Rectal smooth muscle tissue (tissue), 1 donor: Measurements from ENCODE around the gene NIFK.

ENCODE experiments used
- H3K27ac ChIP-seq: one replicate; pipeline ENCODE4 v1.7.0; 2013; ENCODE audit warnings: low read depth, low read length, inconsistent platforms
- H3K27me3 ChIP-seq: one replicate; pipeline ENCODE4 v1.7.0; 2013; ENCODE audit warnings: low read length; ENCODE audit not compliant: control insufficient read depth, insufficient read depth
- H3K36me3 ChIP-seq: one replicate; pipeline ENCODE4 v1.7.0; 2013; ENCODE audit warnings: low read length; ENCODE audit not compliant: control insufficient read depth, insufficient read depth
- H3K4me1 ChIP-seq: one replicate; pipeline ENCODE4 v1.7.0; 2013; ENCODE audit warnings: low read length; ENCODE audit not compliant: control insufficient read depth, insufficient read depth
- H3K4me3 ChIP-seq: one replicate; pipeline ENCODE4 v1.7.0; 2013; ENCODE audit warnings: low read length
- H3K9ac ChIP-seq: one replicate; pipeline ENCODE4 v1.7.0; 2013; ENCODE audit warnings: low read length

The NIFK gene

DNA sequence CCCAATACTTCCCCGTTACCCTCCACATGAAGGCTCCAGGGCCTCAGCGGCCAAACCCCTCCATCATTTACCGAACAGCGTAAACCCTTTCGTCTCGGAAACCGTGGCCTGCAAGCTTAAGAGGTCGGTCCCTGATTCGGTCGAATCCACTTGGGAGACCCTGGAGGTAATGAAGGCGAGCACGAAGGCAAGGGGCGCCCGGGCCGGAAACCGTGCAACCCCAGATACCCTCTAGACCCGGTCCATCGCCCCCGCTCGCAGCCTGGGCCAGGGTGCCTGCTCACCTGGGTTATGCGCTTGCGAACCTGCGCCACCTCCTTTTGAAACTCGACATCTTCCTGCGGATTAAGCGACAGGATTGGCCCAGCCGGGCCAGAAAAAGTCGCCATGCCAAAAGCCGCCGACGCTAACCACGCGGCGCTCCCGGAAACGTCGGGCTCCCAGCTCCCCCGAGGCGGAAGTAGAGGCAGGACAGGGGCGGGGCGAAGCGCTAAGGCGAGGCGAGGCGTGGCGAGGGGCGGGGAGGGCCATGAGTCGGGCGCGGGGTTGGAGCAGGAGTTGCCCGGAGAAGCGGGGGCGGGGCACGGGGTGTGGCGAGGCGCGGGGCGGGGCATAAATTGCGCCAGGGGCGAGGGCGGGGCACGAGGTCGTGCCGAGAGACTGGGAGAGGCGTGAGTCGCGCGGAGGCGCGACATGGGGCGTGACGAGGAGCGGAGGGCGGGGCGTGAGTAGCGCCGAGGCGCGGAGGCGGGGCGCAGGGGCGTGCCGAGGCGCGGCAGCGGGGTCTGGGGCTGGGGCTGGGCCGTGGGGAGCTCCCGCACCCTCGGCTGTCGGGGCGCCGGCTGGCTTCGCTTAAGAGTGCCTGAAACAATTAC is at the start of gene NIFK:
NIFK (minus strand) TSS at position 414 of the 875 bp plus-strand sequence; CDS start at position 389, 25 bp downstream.
- Histone ChIP-seq H3K27ac (peak within 1 kb of the TSS; percentile 52), H3K4me3 (peak within 1 kb of the TSS; percentile 80), H3K36me3 (peaks cover 5% of the 10 kb centered on the region), H3K27me3 (no peaks in the 10 kb centered on the region), H3K9ac (peak within 1 kb of the TSS; percentile 76), H3K4me1 (peaks cover 6% of the 10 kb centered on the region)

DNA sequence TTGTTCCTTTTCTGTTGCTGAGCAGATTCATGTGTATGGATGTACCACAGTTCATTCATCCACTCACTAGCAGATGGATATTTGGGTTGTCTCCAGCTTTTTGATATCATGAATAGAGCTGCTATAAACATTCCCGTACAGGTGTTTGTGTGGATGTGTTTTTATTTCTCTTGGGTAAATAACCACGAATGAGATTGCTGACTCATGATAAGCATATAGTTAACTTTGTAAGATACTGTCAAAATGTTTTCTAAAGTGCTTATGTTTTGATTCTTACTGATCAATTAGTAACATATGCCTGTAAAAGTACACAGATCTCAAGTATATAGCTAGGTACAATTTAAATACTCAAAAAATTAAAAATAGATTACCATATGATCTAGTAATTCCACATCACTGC is 46.5 kb upstream of the NIFK start:
- Histone ChIP-seq H3K36me3 (no peaks in the 10 kb centered on the region), H3K4me1 (no peaks in the 10 kb centered on the region), H3K4me3 (no peak overlapping the region), H3K27me3 (no peaks in the 10 kb centered on the region), H3K9ac (no peak overlapping the region), H3K27ac (no peak overlapping the region)

DNA sequence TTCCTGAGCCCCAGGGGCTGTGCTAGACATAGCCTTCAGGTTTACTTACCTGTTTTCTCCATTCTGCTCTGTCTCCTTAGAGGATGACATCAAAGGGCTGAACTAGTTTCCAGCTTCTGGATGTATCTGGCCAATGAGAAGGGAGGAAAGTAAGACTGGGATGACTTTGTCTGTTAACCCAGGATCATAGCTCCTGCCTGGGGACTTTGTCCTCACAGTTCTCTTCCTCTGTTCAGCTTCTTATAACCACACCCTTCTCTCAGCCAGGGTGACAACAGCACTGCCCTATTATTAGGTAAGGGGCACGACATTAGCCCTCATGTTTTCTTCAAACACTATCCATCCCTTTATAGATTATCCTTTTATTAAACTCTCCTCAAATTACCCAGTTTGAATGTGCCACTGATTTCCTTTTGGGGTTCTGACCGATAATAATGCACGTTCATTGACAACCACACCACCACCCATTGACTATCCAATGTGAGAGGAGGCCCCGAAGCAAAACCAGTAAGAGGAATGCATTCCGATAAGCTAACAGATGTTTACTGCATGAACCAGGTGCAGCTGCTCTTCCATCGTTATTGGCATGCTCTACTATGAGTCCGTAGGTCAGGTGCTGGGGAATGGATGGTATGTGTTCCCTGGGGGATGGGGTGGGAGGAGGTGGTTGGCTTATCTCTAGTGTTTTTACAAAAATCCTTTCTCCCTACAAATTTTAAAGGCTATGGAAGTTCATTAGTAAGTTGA is 42.2 kb upstream of the NIFK start:
- H3K4me1 ChIP-seq, result no peaks in the 10 kb centered on the region
- no peaks in the 10 kb centered on the region for H3K27me3 ChIP-seq
- H3K27ac ChIP-seq, result no peak overlapping the region
- H3K9ac ChIP-seq, result no peak overlapping the region
- H3K36me3 ChIP-seq, result no peaks in the 10 kb centered on the region
- no peak overlapping the region for H3K4me3 ChIP-seq

DNA sequence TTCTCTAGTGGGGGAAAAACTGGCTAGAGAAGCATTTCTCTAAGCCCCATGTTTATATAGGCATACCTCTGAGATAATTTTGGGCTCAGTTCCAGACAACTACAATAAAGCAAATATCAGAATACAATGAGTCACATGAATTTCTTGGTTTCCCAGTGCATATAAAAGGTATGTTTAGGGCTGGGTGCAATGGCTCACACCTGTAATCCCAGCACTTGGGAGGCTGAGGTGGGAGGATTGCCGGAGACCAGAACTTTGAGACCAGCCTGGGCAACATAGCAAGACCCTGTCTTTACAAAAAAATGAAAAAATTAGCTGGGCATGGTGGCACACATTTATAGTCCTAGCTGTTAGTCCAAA is 41.0 kb upstream of the NIFK start:
- Histone ChIP-seq H3K27me3 (no peaks in the 10 kb centered on the region), H3K27ac (no peak overlapping the region), H3K4me3 (no peak overlapping the region), H3K9ac (no peak overlapping the region), H3K36me3 (no peaks in the 10 kb centered on the region), H3K4me1 (no peaks in the 10 kb centered on the region)

DNA sequence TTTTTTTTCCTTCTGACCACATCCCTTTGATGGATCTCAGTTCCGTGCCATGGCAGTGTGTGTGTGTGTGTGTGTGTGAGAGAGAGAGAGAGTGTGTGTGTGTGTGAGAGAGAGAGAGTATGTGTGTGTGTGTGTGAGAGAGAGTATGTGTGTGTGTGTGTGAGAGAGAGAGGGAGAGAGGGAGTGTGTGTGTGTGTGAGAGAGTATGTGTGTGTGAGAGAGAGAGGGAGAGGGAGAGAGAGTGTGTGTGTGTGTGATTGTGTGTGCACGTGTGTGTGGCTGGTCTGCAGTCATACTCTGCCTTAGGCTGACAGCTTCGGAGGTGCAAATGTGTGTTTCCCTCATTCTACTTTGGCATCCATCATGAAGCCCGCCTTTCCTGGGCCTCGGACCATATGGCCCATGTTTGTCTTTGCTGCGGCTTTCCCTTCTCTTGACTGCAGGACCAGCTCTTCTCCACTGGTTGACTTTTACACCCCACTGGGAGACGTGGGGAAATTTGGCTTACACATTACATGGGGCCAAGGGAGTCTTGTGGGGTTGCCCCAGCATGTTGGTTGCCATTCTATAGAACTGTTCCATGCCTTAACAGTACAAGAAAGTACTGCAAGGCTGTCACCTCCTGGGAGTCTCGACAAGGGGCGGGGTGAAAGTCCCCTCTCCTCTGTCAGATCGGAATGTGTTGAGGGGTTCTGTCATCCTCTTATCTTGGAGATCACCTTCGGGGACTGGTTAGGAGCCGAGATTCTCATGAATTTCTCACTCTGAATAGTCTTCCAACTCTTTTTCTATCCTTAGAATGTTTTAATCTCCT is 40.4 kb upstream of the NIFK start:
- Histone ChIP-seq H3K36me3 (no peaks in the 10 kb centered on the region), H3K4me3 (no peak overlapping the region), H3K4me1 (no peaks in the 10 kb centered on the region)

DNA sequence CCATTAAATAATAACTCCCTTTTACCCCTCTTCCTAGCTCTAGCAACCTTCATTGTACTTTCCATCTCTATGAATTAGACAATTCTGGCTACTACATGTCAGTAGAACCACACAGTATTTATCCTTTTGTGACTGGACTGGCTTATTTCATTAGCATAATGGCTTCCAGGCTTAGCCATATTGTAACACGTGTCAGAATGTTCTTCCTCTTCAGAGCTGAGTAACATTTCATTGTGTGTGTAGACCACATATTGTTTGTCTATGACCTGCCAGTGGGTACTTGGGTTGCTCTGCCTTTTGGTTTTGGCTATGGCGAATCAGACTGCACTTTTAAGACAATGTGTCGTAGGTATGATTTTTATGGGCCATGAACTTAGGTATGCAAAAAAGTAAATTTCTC is 39.7 kb upstream of the NIFK start:
- Histone ChIP-seq H3K36me3 (no peaks in the 10 kb centered on the region), H3K4me3 (no peak overlapping the region), H3K9ac (no peak overlapping the region), H3K4me1 (no peaks in the 10 kb centered on the region), H3K27ac (no peak overlapping the region), H3K27me3 (no peaks in the 10 kb centered on the region)

More for the DNA sequence above, 40.4 kb upstream of the NIFK start:
- Histone ChIP-seq H3K9ac (no peak overlapping the region), H3K27ac (no peak overlapping the region), H3K27me3 (no peaks in the 10 kb centered on the region)

DNA sequence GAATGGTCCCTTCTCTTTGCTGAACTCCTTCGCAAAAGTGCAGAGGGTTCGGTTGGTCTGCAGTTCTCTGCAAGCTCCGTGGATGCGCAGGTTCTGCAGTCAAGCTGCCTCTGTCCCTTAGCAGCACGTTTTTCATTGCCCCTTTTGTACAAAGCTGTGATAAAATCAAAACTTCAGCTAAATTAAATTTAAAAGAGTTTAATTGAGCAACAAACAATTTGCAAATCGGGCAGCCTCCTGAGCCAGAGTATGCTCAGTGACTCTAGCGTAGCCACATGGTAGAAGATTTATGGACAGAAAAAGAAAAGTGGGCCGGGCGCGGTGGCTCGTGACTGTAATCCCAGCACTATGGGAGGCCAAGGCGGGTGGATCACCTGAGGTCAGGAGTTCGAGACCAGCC is 37.6 kb upstream of the NIFK start:
- H3K36me3 ChIP-seq, result no peaks in the 10 kb centered on the region
- no peaks in the 10 kb centered on the region for H3K4me1 ChIP-seq
- H3K9ac ChIP-seq, result no peak overlapping the region
- H3K27ac ChIP-seq, result no peak overlapping the region
- no peak overlapping the region for H3K4me3 ChIP-seq
- no peaks in the 10 kb centered on the region for H3K27me3 ChIP-seq

DNA sequence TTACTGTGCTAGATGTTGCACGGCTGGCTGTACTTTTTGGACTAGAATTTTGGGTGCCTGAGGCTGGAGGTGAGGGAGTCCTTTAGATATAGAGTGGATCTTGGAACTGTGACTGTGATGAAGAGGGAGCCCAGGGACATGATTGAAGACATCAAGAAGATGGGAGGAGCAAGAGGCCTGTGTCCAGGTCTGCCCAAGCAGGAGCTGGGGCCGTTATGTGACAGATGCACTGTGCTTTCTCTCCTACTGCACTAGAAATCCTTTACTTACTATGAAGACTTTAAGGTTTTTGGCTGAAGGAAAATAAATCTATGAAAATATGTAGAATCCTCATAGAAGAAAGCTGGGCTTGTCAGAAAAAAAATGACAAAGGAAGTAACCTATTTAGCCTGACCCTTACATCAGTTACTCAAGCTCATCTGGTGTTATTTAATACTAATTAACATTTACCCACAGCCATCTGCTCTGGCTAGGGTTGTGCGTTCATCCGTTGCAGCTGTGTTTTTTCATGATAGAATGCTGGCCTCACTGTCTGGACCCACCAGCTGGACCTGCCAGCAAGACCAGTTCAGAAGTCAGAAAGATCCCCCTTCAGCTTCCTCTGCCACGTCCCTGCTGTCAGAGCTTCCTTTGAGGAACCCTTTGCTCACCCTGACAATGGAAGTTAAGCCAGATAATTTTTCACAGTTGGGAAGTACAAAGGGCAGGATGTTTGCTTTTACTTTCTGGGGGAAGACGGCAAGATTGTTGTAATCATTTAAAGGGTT is 35.5 kb upstream of the NIFK start:
- Histone ChIP-seq H3K9ac (no peak overlapping the region), H3K4me3 (no peak overlapping the region), H3K4me1 (no peaks in the 10 kb centered on the region), H3K27me3 (no peaks in the 10 kb centered on the region), H3K36me3 (peaks cover 8% of the 10 kb centered on the region), H3K27ac (no peak overlapping the region)

DNA sequence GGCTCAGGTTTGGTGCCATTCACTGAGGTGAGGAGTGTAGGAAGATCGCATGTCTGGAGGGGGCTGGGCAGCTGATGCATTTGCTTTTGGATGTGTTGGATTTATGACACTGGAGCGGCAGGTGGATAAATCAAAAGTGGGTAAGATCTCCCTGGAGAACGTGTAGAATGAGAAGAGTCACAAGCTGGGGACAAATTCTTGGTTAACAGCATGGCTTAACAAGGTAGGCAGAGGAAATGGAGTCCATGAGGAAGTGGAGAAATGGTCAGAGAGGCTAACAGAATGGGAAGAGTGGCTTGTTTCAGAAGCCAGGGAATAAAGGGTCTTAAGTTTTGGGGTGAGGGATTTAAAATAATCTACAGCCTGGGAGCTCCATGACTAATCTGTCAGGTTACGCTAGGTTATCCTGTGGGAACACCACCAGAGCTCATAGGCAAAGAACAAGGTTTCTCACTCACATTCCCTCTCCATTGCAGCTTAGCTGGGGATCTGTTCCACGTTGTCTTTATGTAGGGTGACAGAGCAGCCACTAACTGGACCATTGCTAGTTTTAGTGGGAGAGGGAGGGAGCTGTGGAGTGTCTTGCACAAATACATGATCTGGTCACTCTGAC is 31.6 kb upstream of the NIFK start:
- Histone ChIP-seq H3K4me1 (no peaks in the 10 kb centered on the region), H3K27ac (no peak overlapping the region), H3K27me3 (no peaks in the 10 kb centered on the region), H3K9ac (no peak overlapping the region), H3K36me3 (peaks cover 25% of the 10 kb centered on the region), H3K4me3 (no peak overlapping the region)

DNA sequence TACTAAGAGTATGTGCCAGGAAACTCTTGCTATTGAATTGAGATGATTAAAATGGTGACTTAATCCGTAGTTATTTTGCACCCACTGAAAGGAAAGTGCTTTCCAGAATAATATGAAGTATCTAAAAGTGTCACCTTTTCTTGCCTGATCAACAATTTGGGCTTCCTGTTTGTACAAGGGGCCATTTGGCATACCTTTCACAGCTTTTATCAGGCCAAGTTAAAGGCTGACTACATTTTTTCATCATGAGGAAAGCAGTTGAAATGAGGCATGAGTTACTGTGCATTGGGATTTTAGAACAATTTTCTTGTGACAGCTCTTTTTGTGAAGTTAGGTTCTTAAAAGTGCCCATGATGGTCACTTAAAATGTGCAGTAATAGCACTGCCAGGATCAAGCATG is 29.9 kb upstream of the NIFK start:
- Histone ChIP-seq H3K4me3 (no peak overlapping the region), H3K36me3 (peaks cover 27% of the 10 kb centered on the region), H3K9ac (no peak overlapping the region), H3K27ac (no peak overlapping the region), H3K4me1 (no peaks in the 10 kb centered on the region), H3K27me3 (no peaks in the 10 kb centered on the region)

DNA sequence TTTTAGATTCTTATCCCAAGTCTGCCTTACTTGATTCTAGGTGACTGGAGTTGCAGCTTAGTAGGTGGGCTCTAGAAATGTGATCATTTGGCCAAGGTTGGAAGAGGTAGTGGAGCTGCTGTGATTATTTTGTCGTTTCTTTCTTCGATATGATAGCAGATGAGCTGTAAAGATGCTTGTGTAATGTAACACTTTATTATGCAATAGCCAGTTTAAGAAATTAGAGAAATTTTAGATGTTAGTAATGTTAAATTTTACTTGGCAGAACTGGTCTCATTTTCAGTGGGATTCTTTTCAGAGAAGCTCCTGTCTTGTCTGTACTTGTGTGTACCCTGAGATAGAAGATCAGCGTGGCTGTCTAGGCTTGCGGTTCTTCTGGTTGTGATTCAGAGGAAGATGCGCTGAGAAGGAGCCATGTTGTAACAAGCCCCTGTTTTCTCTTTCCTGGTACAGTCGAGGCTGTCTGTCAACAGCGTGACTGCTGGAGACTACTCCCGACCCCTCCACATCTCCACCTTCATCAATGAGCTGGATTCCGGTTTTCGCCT is 28.1 kb upstream of the NIFK start:
- peaks cover 30% of the 10 kb centered on the region for H3K36me3 ChIP-seq
- no peak overlapping the region for H3K4me3 ChIP-seq
- no peaks in the 10 kb centered on the region for H3K4me1 ChIP-seq
- no peak overlapping the region for H3K9ac ChIP-seq
- no peaks in the 10 kb centered on the region for H3K27me3 ChIP-seq
- no peak overlapping the region for H3K27ac ChIP-seq
